Lower leg skin (tissue), 3 donors: ENCODE measurements around the gene DISC1.

Experiments
- CTCF ChIP-seq, 3 donors: fragments of 450-650 bp; IDR thresholded peaks; one replicate each; pipeline ENCODE4 v1.5.1; 2016; ENCODE audit warnings: antibody characterized with exemption in 3 of 3, mild to moderate bottlenecking in 3 of 3, moderate library complexity in 2 of 3
- POLR2A ChIP-seq, 2 donors: fragments of 450-650 bp; IDR thresholded peaks; one replicate each; pipeline ENCODE4 v1.6.1; 2016 to 2017; ENCODE audit warnings: antibody characterized with exemption in 2 of 2, mild to moderate bottlenecking in 1 of 2, moderate library complexity in 1 of 2

GRCh38 chr1:232057896-232058274, 431.3 kb downstream of the DISC1 start:
- TF ChIP-seq CTCF (IDR thresholded peaks at IDR 0.05) (no peak), POLR2A (IDR thresholded peaks at IDR 0.05) (no peak)
